Stimulated activated CD8-positive, alpha-beta memory T cell treated with anti-CD3 and anti-CD28 coated beads, Interleukin-15, amount 100 ng/mL, for 24 hours (primary cell): ENCODE results near the gene BCORL1.

Experiments
- DNase-seq: peaks from one replicate; pipeline ENCODE4 v3.0.0-alpha.2; 2020; ENCODE audit warnings: low read depth

The BCORL1 gene

GRCh38 chrX:129982300-129983251 lies at the start of gene BCORL1:
Gene BCORL1, plus strand, starts transcription at chrX:129982635. Its CDS starts 22,597 bp downstream, at chrX:130005232.
- peak; percentile 56 for DNase-seq

- DNase-seq: no peak
These were observed 49.6 kb upstream of the BCORL1 start for GRCh38 chrX:129932821-129933321.

- DNase-seq: no peak
These were observed 48.7 kb upstream of the BCORL1 start for GRCh38 chrX:129933700-129934099.

GRCh38 chrX:129934461-129934860 lies 48.0 kb upstream of the BCORL1 start:
- no peak for DNase-seq

- DNase-seq: no peak
These were observed 47.5 kb upstream of the BCORL1 start for GRCh38 chrX:129934952-129935351.

- DNase-seq: no peak
These were observed 44.4 kb upstream of the BCORL1 start for GRCh38 chrX:129938081-129938480.

GRCh38 chrX:129939986-129940385 lies 42.4 kb upstream of the BCORL1 start:
- DNase-seq: no peak

- DNase-seq: no peak
These were observed 41.7 kb upstream of the BCORL1 start for GRCh38 chrX:129940721-129941120.

GRCh38 chrX:129945131-129945530 lies 37.3 kb upstream of the BCORL1 start:
- DNase-seq: no peak

GRCh38 chrX:129953334-129953648 lies 29.1 kb upstream of the BCORL1 start:
- no peak for DNase-seq

GRCh38 chrX:129953881-129954280 lies 28.6 kb upstream of the BCORL1 start:
- DNase-seq: no peak

- DNase-seq: no peak
These were observed 27.6 kb upstream of the BCORL1 start for GRCh38 chrX:129954804-129955203.

- no peak for DNase-seq
These were observed 26.8 kb upstream of the BCORL1 start for GRCh38 chrX:129955682-129956081.

GRCh38 chrX:129956145-129956544 lies 26.3 kb upstream of the BCORL1 start:
- DNase-seq: no peak

- no peak for DNase-seq
These were observed 25.7 kb upstream of the BCORL1 start for GRCh38 chrX:129956765-129957164.

- DNase-seq: no peak
These were observed 25.0 kb upstream of the BCORL1 start for GRCh38 chrX:129957241-129958082.

- no peak for DNase-seq
These were observed 24.4 kb upstream of the BCORL1 start for GRCh38 chrX:129958083-129958465.

- DNase-seq: no peak
These were observed 23.5 kb upstream of the BCORL1 start for GRCh38 chrX:129958814-129959492.

GRCh38 chrX:129959493-129959832 lies 23.0 kb upstream of the BCORL1 start:
- no peak for DNase-seq

GRCh38 chrX:129961180-129962083 lies 21.0 kb upstream of the BCORL1 start:
- DNase-seq: no peak

GRCh38 chrX:129963729-129964128 lies 18.7 kb upstream of the BCORL1 start:
- no peak for DNase-seq
